Measurements from ENCODE around the gene HAND2. TPM values are rescaled to one million over a fixed set of nuclear protein-coding genes. Genes with fewer than 3 reads are reported as not detected.

HAND2 gene
- polyA plus RNA-seq (2012; ENCODE audit: insufficient read depth, insufficient read length, low read depth) = 244 TPM

- Histone ChIP-seq H3K27me3 (no peaks in the 10 kb centered on the region), H3K9me3 (no peaks in the 10 kb centered on the region), H3K4me3 (ENCODE audit: low read depth, low read length) (peak within 1 kb of the TSS; percentile 99), H3K4me1 (no peaks in the 10 kb centered on the region), H3K36me3 (peaks cover 94% of the 10 kb centered on the region)
- TF ChIP-seq, protein P1, sequence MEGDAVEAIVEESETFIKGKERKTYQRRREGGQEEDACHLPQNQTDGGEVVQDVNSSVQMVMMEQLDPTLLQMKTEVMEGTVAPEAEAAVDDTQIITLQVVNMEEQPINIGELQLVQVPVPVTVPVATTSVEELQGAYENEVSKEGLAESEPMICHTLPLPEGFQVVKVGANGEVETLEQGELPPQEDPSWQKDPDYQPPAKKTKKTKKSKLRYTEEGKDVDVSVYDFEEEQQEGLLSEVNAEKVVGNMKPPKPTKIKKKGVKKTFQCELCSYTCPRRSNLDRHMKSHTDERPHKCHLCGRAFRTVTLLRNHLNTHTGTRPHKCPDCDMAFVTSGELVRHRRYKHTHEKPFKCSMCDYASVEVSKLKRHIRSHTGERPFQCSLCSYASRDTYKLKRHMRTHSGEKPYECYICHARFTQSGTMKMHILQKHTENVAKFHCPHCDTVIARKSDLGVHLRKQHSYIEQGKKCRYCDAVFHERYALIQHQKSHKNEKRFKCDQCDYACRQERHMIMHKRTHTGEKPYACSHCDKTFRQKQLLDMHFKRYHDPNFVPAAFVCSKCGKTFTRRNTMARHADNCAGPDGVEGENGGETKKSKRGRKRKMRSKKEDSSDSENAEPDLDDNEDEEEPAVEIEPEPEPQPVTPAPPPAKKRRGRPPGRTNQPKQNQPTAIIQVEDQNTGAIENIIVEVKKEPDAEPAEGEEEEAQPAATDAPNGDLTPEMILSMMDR (IDR thresholded peaks at IDR 0.05; ENCODE audit: low read depth, low read length) = no peak
- DNase-seq = peak; percentile 96
Measured at GRCh38 chr4:173529477-173530325, at the start of gene HAND2. HAND2 (minus strand) TSS chr4:173530229; CDS start chr4:173529289, 940 bp downstream.

GRCh38 chr4:173578956-173579355, 48.9 kb upstream of the HAND2 start:
- Histone ChIP-seq H3K36me3 (peaks cover 32% of the 10 kb centered on the region), H3K4me3 (ENCODE audit: low read depth, low read length) (no peak overlapping the region), H3K9me3 (no peaks in the 10 kb centered on the region), H3K27me3 (no peaks in the 10 kb centered on the region), H3K4me1 (no peaks in the 10 kb centered on the region; the same call in 1 of the 2 replicates)
- no peak for DNase-seq
- TF ChIP-seq, protein P1 (IDR thresholded peaks at IDR 0.05; ENCODE audit: low read depth, low read length) = no peak

DNA sequence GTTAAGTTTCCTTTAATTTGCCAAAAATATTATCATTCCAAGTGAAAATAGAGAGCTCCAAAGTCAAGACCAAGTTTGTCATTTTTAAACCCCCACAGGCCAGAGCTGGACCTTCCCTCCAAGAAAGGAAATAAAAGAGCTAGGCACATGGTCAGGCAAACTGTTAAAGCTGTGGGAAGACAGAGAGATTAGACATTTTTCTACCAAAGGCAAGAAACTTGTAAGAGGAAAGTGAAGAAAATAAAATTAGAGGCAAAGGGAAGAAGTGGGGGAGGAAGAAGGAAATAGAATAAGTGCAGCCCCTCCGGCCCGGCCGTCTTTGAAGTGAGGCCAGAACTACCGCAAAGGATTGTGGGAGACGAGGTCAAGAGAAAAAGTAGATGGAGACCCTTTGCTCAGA, 47.9 kb upstream of the HAND2 start:
- Histone ChIP-seq H3K36me3 (peaks cover 27% of the 10 kb centered on the region), H3K27me3 (no peaks in the 10 kb centered on the region), H3K9me3 (no peaks in the 10 kb centered on the region), H3K4me3 (ENCODE audit: low read depth, low read length) (no peak overlapping the region), H3K4me1 (peaks cover 3% of the 10 kb centered on the region)
- DNase-seq = no peak
- TF ChIP-seq, protein P1 (IDR thresholded peaks at IDR 0.05; ENCODE audit: low read depth, low read length) = no peak

- no peak for DNase-seq
- Histone ChIP-seq H3K36me3 (peaks cover 16% of the 10 kb centered on the region), H3K4me3 (ENCODE audit: low read depth, low read length) (no peak overlapping the region), H3K9me3 (no peaks in the 10 kb centered on the region), H3K27me3 (no peaks in the 10 kb centered on the region), H3K4me1 (peaks cover 17% of the 10 kb centered on the region)
- TF ChIP-seq, protein P1 (IDR thresholded peaks at IDR 0.05; ENCODE audit: low read depth, low read length) = no peak
Measured at GRCh38 chr4:173575482-173576152, 45.6 kb upstream of the HAND2 start.

DNA sequence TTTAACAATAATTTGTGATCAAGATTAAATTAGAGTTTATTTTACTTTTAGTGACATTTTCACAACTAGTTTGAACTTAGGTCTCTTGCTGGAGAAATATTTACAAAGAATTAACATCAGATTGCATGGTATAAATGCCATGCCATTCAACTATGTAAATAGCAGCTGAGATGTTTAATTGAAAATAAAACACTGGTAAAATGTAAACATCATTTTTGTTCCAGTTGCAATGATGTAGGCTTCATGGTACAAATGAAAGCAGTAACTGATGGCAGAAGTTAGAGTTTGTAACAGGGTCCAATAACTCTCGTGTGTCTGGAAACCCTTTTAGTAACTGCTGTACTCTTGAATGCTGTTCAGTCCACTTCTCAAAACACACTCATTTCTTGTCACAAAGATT, 43.7 kb upstream of the HAND2 start:
- Histone ChIP-seq H3K9me3 (no peaks in the 10 kb centered on the region), H3K4me1 (peaks cover 20% of the 10 kb centered on the region), H3K27me3 (no peaks in the 10 kb centered on the region), H3K36me3 (peaks cover 15% of the 10 kb centered on the region), H3K4me3 (ENCODE audit: low read depth, low read length) (no peak overlapping the region)
- DNase-seq = no peak
- TF ChIP-seq, protein P1 (IDR thresholded peaks at IDR 0.05; ENCODE audit: low read depth, low read length) = no peak
